Fibroblast of lung (primary cell): ENCODE data around the gene TSGA10IP.

Experiments
- CTCF ChIP-seq, 2 donors: IDR thresholded peaks in 1 of 2; conservative IDR thresholded peaks in 1 of 2; 1 replicate in 1 of 2; 2 replicates in 1 of 2; pipeline ENCODE4 v1.5.1; 2011 to 2012; ENCODE audit warnings: low read length in 2 of 2, control low read depth in 1 of 2, inconsistent platforms in 1 of 2, low read depth in 1 of 2, mild to moderate bottlenecking in 1 of 2
- EZH2 ChIP-seq: IDR thresholded peaks from 2 replicates; pipeline ENCODE4 v1.5.1; 2012; ENCODE audit warnings: low read length, control low read depth, mild to moderate bottlenecking; ENCODE audit errors: missing control alignments

DNA sequence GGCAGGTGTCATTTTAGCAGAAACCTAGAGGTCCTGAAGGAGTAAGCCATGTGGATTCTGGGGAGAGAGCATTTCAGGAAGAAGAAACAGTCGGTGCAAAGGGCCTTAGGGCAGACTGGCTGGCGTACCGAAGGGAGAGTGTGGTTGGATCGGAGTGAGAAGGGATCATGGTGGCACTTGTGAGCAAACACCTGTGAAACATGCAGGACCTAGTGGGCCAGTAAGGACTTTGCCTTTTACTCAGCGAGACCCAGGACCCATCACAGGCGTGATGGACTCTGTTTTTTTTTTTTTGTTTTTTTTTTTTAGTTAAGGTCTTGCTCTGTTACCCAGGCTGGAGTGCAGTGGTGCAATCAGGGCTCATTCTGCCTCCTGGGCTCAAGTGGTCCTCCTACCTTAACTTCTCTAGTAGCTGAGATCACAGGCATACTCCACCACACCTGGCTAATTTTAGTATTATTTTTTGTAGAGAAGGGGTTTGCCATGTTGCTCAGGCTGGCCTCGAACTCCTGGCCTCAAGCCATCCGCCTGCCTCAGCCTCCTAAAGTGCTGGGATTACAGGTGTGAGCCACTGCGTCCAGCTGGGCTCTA lies 3.5 kb upstream of the TSGA10IP start:
- TF ChIP-seq CTCF (conservative IDR thresholded peaks at IDR 0.05 in 1 of 2, IDR thresholded peaks at IDR 0.05 in 1 of 2; ENCODE audit: low read depth in 1 of 2, low read length in 2 of 2) (no peak), EZH2 (no peak)
